ENCODE measurements around the gene LRRC14B. TPM values are rescaled to one million over a fixed set of nuclear protein-coding genes. Genes with fewer than 3 reads are reported as not detected.
"Not testable (repeated sequence)": the region's sequence is repeated elsewhere in the genome, so short reads cannot be mapped to it uniquely, and the experiment has no call there.

LRRC14B gene
- total RNA-seq, 1 experiment from 2014 or later = not detected

- DNase-seq (ENCODE audit: low read depth) = no peak
Measured at GRCh38 chr5:191949-192690, 825 bp downstream of the LRRC14B start.

DNA sequence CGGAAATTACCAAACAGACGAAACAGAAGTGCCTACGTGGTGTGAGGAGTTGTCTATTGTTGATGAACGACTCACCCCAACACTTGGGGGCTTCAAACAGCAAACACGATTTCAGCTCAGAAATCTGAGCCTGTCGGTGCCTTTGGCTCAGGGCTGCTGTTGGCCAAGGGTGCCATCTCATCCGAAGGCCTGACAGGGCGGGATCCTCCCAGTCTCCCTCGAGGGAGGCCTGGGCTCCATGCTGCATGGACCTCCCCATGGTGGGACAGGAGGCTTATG, 1.3 kb downstream of the LRRC14B start:
- DNase-seq (ENCODE audit: low read depth) = no peak

DNA sequence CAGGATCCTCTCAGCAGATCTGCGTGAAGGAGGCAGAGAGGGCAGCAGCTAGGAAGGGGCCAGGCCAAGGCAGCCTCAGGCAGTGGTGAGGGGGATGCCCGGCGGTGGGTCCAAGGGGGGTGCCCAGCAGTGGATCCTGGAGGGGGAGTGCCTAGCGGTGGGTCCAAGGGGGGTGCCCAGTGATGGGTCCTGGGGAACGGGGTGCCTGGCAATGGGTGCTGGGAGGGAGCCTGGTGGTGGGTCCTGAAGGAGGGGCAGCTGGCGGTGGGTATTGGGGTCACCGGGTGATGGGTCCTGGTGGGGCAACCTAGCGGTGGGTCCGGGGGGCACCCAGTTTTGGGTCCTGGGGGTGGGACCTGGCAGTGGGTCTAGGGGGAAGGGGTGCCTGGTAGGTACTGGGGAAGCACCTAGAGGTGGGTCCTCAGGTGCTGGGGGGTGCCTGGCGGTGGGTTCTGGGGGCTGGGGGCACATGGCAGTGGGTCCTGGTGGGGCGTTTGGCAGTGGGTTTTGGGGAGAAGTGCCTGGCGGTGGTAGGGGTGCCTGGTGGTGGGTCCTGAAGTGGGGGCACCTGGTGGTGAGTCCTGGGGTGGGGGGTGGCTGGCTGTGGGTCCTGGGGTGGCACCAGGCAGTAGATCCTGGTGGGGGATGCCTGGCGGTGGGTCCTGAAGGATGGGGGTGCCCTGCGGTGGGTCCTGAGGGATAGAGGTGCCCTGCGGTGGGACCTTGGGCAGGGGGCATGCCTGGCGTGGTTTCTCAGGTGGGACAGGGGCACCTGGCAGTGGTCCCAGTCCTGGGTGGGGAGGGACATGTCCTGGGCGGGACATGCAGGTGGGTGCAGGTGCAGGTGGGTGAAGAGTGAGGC, 1.9 kb downstream of the LRRC14B start:
- no peak for DNase-seq (ENCODE audit: low read depth)

DNA sequence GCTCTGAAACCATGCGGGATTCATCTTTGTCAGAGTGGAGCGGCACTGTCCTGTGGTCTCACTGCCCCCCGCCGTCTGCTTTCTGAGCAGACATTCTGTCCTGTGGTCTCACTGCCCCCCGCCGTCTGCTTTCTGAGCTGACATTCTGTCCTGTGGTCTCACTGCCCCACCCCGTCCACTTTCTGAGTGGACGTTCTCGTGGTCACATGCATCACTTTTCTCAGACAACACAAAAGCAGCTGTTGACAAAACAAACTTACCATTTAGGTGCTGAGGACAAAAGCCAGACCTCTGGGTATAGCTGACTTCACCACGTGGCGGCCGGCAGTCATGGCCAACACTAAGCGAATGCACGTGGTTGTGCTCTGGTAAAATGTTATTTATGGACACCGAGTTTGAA, 2.8 kb downstream of the LRRC14B start:
- no peak for DNase-seq (ENCODE audit: low read depth)

DNA sequence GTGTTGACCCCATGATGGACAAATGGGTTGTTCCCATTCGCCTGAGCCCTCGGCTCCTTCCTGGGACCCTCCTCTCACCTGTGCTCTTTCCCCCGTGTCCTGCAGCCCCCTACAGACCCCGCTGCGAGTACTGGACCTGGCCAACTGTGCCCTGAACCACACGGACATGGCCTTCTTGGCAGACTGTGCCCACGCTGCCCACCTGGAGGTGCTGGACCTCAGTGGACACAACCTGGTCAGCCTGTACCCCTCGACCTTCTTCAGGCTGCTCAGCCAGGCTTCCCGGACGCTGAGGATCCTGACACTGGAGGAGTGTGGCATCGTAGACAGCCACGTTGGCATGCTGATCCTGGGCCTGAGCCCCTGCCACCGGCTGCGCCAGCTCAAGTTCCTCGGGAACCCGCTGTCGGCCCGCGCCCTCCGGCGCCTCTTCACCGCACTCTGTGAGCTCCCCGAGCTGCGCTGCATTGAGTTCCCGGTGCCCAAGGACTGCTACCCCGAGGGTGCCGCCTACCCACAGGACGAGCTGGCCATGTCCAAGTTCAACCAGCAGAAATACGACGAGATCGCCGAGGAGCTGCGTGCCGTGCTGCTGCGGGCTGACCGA, 3.4 kb downstream of the LRRC14B start:
- no peak for DNase-seq (ENCODE audit: low read depth)

- DNase-seq (ENCODE audit: low read depth) = no peak
Measured at GRCh38 chr5:195401-196160, 4.3 kb downstream of the LRRC14B start.

DNA sequence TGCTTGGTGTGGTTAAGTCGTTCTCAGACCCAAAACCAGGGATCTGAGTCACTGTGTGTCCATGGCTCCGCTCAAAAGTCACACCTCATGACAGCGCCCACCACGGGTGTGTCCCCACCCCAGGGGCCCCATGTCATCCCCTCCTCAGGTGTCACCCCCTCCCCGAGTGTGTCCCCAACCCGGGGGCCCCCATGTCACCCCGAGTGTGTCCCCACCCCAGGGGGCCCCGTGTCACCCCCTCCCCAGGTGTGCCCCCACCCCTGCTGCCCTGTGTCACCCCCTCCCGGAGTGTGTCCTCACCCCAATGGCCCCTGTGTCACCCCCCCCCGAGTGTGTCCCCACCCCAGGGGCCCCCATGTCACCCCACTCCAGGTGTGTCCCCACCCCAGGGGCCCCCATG, 5.1 kb downstream of the LRRC14B start:
- no peak for DNase-seq (ENCODE audit: low read depth)

GRCh38 chr5:197031-197430, 5.7 kb downstream of the LRRC14B start:
- DNase-seq (ENCODE audit: low read depth) = not testable (repeated sequence)

- no peak for DNase-seq (ENCODE audit: low read depth)
Measured at GRCh38 chr5:197892-198489, 6.7 kb downstream of the LRRC14B start.

DNA sequence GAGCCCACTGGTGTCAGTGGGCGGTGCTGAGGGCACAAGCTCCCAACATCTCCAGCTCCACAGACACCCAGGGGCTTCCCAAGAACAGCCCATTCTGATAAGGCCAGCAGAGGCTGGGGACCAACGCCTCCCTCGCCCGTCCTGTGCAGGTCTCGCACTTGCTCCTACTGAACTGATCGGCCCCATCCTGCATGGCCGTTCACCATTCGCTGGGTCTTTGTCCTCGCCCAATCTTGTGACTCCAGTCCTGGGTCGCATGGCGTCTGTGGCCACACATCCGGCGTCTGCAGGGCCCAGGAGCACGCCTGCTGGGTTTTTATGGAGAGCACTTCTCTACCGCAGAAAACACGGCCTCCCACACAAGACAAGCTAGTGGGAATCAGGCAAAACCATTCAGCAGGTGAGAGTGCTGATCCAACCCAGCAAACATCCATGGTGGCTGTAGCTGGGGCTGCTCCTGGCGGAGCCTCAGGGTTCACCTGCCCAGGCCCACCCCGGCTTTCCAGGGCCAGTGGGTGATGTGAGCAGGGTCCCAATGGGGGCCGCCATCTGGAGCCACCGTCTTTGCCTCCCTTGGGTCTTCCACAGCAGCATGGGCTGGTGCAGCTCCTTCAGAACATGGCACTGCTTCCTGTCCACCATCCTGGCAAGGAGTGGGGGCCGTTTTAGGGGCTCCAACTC, 7.4 kb downstream of the LRRC14B start:
- DNase-seq (ENCODE audit: low read depth) = no peak

GRCh38 chr5:199197-199949, 8.1 kb downstream of the LRRC14B start:
- no peak for DNase-seq (ENCODE audit: low read depth)

- DNase-seq (ENCODE audit: low read depth) = no peak
Measured at GRCh38 chr5:199950-200645, 8.8 kb downstream of the LRRC14B start.

GRCh38 chr5:200985-201384, 9.7 kb downstream of the LRRC14B start:
- DNase-seq (ENCODE audit: low read depth) = no peak

- DNase-seq (ENCODE audit: low read depth) = no peak
Measured at GRCh38 chr5:201672-202071, 10.4 kb downstream of the LRRC14B start.

DNA sequence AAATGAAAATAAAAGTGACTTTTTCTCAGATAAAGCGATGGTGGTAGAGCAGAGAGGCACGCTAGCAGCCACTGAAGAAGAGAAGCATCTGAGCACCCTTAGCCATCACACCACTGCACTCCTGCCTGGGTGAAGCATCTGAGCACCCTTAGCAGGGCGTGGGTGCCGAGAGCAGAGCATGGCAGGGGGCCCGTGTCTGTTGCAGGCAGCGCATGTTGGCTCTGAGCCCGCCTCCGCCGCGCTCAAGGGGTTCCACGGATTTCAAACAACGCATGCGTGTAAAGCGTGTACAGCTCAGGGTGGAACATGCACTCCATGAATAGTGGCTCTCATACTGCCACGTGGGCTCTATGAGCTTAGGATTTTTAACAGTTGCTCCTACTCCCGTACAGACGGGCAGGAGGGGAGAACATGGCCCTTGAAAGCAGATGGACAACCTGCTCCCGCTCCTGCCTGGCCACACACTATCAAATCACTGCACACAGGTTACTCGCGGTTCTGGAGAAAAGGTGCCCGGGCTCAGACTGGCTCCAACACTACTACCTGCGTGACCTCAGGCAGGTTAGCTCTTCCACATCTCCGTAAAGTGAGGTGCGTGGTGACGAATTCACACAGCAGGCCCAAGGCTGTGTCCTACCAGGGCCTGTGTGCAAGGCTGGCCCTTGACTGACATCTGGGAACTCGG, 12.1 kb downstream of the LRRC14B start:
- no peak for DNase-seq (ENCODE audit: low read depth)

- DNase-seq (ENCODE audit: low read depth) = no peak
Measured at GRCh38 chr5:204001-204400, 12.7 kb downstream of the LRRC14B start.

- no peak for DNase-seq (ENCODE audit: low read depth)
Measured at GRCh38 chr5:204462-204861, 13.2 kb downstream of the LRRC14B start.

DNA sequence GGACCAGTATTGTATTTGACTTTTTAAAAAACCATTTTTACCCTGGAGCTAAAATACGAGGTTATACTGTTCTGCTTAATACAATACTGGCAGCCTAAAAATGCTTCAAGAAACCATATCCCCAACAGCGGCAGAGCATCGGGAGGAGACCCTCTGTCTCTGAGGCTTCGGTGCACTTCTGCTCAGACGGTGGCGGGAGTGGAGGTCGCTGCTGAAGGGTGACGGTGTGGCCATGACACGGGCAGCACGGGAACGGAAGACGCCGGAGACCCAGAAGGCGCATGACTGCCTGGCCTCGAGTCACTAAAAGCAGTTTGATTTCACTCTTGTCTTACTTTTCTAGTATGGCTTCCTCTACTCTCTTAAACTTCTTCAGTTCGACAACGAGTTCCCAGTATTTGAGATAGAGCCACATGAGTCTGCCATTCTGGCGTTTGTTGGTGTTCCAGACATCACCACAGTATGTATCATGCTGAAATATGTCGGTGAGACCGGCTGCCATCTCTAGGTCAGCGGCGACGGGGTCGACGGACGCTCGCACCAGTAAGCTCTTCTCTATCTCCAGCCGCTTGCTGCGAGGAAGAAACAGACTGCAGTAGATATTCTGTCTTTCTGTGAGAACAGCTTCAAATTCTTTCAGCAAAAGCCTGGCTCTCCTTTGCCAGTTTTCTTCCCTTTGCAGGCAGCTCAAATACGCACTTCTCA, 13.8 kb downstream of the LRRC14B start:
- DNase-seq (ENCODE audit: low read depth) = no peak

DNA sequence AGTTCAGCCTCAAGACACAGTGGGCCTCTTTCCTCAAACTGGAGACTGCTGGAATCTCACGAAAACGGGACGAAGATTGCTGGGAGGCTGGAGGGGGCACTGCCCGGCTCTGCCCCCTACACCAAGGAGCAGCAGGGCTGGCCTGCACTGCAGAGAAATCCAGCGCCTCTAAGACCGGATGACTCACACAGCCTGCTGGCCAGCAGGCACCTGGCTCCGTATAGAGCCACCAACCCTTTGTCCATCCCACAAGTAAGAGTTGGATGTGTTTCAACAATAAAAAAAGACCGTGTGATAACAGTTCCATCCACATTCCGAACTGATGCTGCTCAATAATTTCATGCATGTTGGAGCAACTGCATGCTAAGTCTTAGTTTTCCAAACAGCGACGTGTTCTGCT, 15.1 kb downstream of the LRRC14B start:
- DNase-seq (ENCODE audit: low read depth) = peak; percentile 87

Measured in M059J (cell line).